Stimulated activated CD4-positive, alpha-beta T cell treated with anti-CD3 and anti-CD28 coated beads, Interleukin-1b, Interleukin-23, amount 100 ng/mL, for 48 hours (primary cell): ENCODE data around the gene CCDC121.
"Not testable (repeated sequence)": the region's sequence is repeated elsewhere in the genome, so short reads cannot be mapped to it uniquely, and the experiment has no call there.

ENCODE experiments used
- DNase-seq: peaks from one replicate; pipeline ENCODE4 v3.0.0-alpha.2; 2020

The CCDC121 gene

GRCh38 chr2:27634291-27634690 lies 5.5 kb upstream of the CCDC121 start:
- DNase-seq: no peak

GRCh38 chr2:27630257-27630656 lies 1.4 kb upstream of the CCDC121 start:
- DNase-seq: not testable (repeated sequence)

GRCh38 chr2:27627963-27628766 lies 647 bp downstream of the CCDC121 start:
- peak; percentile 26 for DNase-seq

- DNase-seq: not testable (repeated sequence)
These were observed 1.9 kb downstream of the CCDC121 start for GRCh38 chr2:27626921-27627320.

GRCh38 chr2:27626323-27626722 lies 2.5 kb downstream of the CCDC121 start:
- not testable (repeated sequence) for DNase-seq

GRCh38 chr2:27624943-27625342 lies 3.9 kb downstream of the CCDC121 start:
- no peak for DNase-seq

- DNase-seq: no peak
These were observed 5.9 kb downstream of the CCDC121 start for GRCh38 chr2:27622921-27623384.

GRCh38 chr2:27621524-27621923 lies 7.3 kb downstream of the CCDC121 start:
- no peak for DNase-seq

- DNase-seq: no peak
These were observed 13.5 kb downstream of the CCDC121 start for GRCh38 chr2:27615316-27615715.

- no peak for DNase-seq
These were observed 14.8 kb downstream of the CCDC121 start for GRCh38 chr2:27613985-27614384.

GRCh38 chr2:27606611-27607010 lies 22.2 kb downstream of the CCDC121 start:
- DNase-seq: no peak

GRCh38 chr2:27596627-27597026 lies 32.2 kb downstream of the CCDC121 start:
- no peak for DNase-seq

GRCh38 chr2:27595412-27595811 lies 33.4 kb downstream of the CCDC121 start:
- not testable (repeated sequence) for DNase-seq

- DNase-seq: not testable (repeated sequence)
These were observed 34.6 kb downstream of the CCDC121 start for GRCh38 chr2:27594020-27594703.

GRCh38 chr2:27593240-27593639 lies 35.6 kb downstream of the CCDC121 start:
- DNase-seq: no peak

- DNase-seq: no peak
These were observed 37.1 kb downstream of the CCDC121 start for GRCh38 chr2:27591745-27592144.

- no peak for DNase-seq
These were observed 40.5 kb downstream of the CCDC121 start for GRCh38 chr2:27588308-27588707.

- DNase-seq: peak; percentile 7
These were observed 41.8 kb downstream of the CCDC121 start for GRCh38 chr2:27587025-27587424.

GRCh38 chr2:27584597-27584996 lies 44.2 kb downstream of the CCDC121 start:
- DNase-seq: no peak

GRCh38 chr2:27583390-27583915 lies 45.4 kb downstream of the CCDC121 start:
- DNase-seq: no peak

- DNase-seq: peak; percentile 90
These were observed 46.0 kb downstream of the CCDC121 start, which contains the start of gene ZNF512 for GRCh38 chr2:27582695-27583389. TSS of gene ZNF512 (plus strand) at chr2:27583042. CDS start at chr2:27583113, 71 bp downstream.

- no peak for DNase-seq
These were observed 46.6 kb downstream of the CCDC121 start for GRCh38 chr2:27582129-27582694.
